GM23248 (cell line): Measurements from ENCODE around the gene CHMP3.
"Not testable (repeated sequence)": the region's sequence is repeated elsewhere in the genome, so short reads cannot be mapped to it uniquely, and the experiment has no call there.

Source experiments
- EZH2 ChIP-seq: fragments of 200-600 bp; sonication (generic); IDR thresholded peaks from 2 replicates; pipeline ENCODE4 v1.6.1; 2018; ENCODE audit warnings: antibody characterized with exemption, mild to moderate bottlenecking; ENCODE audit not compliant: insufficient read depth, poor library complexity, severe bottlenecking
- EZH2phosphoT487 ChIP-seq: fragments of 200-600 bp; sonication (generic); IDR thresholded peaks from 2 replicates; pipeline ENCODE4 v1.6.1; 2018; ENCODE audit warnings: antibody characterized with exemption, moderate library complexity, mild to moderate bottlenecking, low read depth; ENCODE audit not compliant: insufficient read depth

GRCh38 chr2:86589701-86590100, 26.5 kb upstream of the CHMP3 start:
- TF ChIP-seq EZH2phosphoT487, EZH2: not testable (repeated sequence)
